ENCODE results near the gene MFSD2B. TPM values are rescaled to one million over a fixed set of nuclear protein-coding genes. Genes with fewer than 3 reads are reported as not detected.
"Not testable (repeated sequence)": the region's sequence is repeated elsewhere in the genome, so short reads cannot be mapped to it uniquely, and the experiment has no call there.

The MFSD2B gene
- total RNA-seq: 0.23 TPM

- DNase-seq (ENCODE audit: low spot score): no peak
These were observed at the start of gene MFSD2B for GRCh38 chr2:24009680-24010476. Gene MFSD2B (plus strand): TSS chr2:24010085. CDS start chr2:24010097, 12 bp downstream.

DNA sequence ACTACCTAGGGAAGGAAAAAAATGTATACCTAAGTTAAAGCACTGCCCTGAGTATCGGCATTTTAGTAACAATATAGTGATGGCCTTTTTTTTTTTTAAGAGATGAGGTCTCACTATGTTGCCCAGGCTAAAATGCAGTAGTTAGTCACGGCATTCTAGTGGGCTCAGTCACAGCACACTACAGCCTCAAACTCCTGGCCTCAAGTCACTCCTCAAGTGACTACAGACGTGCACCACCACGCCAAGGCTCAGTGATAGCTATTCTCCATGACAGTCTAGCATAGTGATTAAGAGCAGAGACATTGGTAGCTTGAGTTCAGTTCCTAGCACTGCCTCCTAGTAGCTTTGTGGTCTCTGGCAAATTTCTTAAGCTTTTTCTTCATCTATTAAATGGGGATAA, 42.0 kb upstream of the MFSD2B start:
- no peak for DNase-seq (ENCODE audit: low spot score)

DNA sequence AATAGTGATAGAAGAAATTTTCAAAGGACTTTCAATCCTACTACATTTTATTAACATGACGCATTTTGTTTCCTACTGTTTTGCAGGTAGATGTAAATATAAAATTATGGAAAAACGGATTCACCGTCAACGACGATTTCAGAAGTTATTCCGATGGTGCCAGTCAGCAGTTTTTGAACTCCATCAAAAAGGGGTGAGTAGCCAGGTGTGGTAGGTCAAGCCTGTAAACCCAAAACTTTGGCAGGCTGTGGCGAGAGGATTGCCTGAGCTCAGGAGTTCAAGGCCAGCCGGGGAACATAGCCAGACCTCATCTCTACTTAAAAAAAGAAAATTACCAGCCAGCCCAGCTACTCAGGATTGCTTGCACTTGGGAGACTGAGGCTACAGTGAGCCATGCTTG, 33.0 kb upstream of the MFSD2B start:
- DNase-seq (ENCODE audit: low spot score): no peak

GRCh38 chr2:23988371-23988770, 21.5 kb upstream of the MFSD2B start:
- DNase-seq (ENCODE audit: low spot score): no peak

DNA sequence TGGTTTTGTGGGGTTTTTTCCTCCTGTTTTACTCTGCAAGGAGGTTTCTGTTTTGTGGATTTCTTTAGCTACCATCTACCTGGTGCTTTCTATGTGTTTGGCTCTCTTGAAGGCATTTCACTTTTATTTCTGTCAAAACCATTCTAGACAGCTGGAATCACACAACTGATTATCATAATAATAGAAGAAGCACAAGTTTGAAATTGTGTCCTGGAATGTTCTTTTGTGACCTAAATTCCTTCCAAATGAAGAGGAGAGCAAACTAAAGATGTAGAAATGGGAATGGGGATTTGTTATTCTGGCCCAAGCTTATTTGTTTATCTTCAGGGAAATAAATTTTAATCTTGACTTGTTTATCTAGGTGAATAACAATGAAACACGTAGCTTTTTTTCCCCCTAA, 17.0 kb upstream of the MFSD2B start:
- DNase-seq (ENCODE audit: low spot score): no peak

- no peak for DNase-seq (ENCODE audit: low spot score)
These were observed 16.1 kb upstream of the MFSD2B start for GRCh38 chr2:23993736-23994269.

DNA sequence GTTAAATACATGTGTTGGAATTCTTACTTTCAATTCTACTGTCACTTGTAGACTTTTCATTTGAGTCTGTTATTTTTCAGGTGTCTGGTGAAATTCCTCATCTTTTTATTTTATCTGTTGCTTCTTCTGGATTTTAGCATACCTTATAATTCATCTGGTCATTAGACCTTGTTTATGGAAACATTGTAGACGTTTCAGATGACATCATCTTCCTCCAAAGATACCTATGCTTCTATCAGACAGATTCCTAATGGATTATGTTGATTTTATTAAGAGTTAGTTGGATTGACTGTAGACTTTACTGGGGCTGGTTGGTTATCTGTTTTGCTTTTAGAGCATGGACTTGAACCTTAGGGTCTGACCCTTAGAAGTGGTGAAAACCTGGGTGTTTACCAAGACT, 15.3 kb upstream of the MFSD2B start:
- no peak for DNase-seq (ENCODE audit: low spot score)

GRCh38 chr2:24007693-24008092, 2.2 kb upstream of the MFSD2B start:
- DNase-seq (ENCODE audit: low spot score): no peak

DNA sequence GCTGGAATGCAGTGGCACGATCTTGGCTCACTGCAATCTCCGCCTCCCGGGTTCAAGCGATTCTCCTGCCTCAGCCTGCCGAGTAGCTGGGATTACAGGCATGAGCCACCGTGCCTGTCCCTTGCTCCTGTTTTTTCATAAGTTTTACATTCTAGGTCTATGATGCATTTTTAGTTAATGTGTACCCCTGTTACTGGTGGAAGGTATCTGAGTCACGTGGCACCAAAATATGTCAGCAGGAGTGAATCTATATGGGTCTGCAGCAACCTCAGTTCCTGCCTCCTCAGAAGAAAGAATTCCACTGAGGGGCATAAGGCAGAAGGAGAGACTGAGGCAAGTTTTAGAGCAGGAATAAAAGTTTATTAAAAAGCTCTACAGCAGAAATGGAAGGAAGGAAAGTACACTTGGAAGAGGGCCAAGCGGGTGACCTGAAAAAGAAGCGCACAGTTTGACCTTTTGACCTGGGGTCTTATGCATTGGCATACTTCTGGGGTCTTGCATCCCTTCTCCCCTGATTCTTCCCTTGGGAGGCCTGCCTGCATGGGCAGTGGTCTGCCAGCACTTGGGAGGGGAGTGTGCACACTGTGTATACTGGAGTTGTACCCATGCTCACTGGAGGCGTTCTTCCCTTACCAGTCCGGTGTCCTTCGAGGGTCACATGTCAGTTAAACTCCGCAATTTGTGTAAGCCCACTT, 1.1 kb upstream of the MFSD2B start:
- DNase-seq (ENCODE audit: low spot score): no peak

DNA sequence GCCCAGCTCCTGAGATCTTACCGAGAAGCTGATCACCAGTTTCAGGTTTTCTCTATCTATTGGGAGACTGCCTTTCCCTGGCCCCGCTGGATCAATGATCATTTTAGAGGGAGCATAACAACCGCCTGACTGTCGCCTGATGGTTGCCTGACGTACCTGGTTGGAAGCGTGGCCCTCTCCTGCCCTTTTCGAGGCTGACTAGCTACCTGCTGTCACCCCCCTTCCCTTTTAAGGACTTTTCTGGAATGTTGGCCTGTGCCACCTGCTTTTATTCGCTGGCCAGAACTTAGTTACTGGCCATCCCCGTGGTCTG, 562 bp upstream of the MFSD2B start:
- no peak for DNase-seq (ENCODE audit: low spot score)

DNA sequence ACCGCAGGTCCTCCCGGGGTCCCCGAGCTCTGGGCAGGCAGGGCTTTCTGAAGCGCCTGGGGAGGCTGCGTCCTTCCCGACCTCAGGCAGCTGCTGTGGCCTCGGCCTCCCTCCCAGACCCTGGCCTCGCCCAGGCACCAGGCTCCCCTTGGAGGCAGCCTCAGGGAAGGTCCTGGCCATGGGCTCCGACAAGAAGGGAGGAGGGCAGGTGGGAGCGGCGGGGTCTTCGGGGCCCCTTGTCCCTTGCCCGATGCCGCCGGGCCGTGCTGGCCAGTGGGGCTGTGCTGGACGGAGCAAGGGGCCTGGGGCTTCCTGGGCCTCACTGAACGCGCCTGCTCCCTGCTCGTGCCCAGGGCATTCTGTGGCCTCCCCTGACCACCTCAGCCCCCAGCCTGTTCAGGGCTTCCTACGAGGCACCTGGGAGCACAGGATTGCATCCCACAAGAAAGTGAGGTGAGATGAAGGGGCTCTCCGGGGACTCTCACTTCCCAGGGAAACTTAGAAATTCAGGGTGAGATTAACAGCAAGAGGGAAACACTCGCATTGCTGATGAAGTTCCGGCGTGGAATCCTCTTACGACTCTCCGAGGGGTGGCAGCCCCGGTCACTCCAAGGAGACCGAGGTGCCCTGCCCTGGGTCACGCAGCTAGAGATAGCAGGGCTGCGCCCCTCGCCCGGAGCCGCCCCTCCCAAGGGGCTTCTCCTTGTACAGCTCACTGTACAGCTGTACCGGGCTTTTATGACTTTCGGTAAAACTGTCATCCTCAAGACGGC, 778 bp downstream of the MFSD2B start:
- no peak for DNase-seq (ENCODE audit: low spot score)

DNA sequence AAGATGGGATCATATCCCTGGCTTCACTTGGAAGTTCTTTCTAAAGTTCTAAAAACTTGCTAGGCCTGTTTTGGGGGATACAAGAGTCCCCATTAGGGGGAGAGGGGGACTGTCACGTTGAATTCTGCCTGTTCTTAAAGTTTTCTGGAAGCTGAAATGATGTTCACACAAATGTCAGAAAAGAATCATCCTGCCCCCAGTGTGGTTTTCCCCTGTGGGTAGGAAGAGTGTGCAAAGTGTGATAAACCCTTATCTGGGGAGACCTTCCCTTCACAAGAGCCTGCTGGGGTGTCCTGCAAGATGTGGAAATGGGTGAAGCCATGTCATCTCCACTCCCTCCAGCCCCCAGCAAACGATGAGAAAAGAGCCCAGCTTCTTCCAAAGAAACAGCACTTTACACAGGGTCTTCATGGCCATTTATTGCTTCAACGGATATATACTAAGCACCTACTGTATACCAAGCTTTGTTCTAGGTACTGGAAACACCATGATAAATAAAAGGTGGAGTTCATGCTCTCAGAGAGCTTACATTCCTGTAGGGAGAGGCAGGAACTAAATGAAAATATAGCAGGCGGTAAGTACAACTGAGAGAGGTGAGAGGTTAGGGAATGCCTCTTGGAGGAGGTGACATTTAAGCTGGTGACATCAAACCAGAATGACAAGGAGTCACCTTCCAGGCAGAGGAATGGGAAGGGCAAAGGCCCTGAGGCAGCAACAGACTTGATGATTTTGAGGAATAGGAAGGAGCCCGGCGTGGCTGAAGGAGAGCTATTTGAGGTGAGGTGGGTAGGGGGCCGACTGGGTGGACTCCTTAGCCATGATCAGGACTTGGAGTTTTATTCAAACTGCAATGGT, 1.6 kb downstream of the MFSD2B start:
- no peak for DNase-seq (ENCODE audit: low spot score)

GRCh38 chr2:24012521-24013188, 2.8 kb downstream of the MFSD2B start:
- DNase-seq (ENCODE audit: low spot score): no peak

DNA sequence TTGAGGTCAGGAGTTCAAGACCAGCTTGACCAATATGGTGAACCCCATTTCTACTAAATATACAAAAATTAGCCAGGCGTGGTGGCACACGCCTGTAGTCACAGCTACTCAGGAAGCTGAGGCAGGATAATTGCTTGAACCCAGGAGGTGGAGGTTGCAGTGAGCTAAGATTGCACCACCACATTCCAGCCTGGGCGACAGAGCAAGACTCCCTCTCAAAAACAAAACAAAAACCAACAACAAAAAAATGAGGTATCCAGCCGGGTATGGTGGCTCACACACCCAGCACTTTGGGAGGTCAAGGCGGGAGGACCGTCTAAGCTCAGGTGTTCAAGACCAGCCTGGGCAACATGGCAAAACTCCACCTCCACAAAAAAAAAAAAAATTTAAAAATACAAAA, 5.0 kb downstream of the MFSD2B start:
- DNase-seq (ENCODE audit: low spot score): not testable (repeated sequence)

DNA sequence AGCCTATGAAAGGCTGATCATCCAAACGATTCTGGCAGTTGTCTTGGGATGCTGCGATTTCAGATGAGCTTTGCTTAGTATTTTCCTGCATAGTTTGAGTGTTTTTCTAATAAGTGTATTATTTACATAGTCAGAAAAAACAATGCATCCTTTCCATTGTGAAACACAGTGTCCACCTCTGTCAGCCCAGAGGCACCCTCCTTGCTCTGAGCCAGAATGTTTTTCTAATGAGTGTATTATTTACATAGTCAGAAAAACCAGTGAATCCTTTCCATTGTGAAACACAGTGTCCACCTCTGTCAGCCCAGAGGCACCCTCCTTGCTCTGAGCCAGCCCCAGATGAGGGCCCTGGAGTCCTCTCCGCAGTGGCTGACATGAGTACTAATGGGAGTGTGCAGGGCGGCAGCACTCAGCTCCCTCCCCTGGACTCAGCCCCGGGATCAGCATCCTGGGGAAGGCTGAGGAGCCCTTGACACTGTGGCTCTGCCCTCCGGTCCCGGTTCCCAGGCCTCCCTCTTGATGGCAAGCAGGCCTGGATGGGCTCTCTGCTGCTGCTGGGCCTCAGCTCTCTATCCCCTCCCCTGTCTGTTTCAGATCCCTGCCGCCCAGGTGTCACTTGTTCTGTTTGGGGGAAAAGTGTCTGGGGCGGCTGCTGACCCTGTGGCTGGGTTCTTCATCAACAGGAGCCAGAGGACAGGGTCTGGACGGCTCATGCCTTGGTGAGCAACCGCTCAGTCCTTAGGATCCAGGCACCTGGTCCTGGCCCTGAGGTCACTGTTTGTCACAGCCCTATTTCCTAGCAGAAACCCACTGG, 5.9 kb downstream of the MFSD2B start:
- DNase-seq (ENCODE audit: low spot score): no peak

- DNase-seq (ENCODE audit: low spot score): no peak
These were observed 6.5 kb downstream of the MFSD2B start for GRCh38 chr2:24016376-24016761.

- DNase-seq (ENCODE audit: low spot score): no peak
These were observed 7.2 kb downstream of the MFSD2B start for GRCh38 chr2:24016853-24017703.

DNA sequence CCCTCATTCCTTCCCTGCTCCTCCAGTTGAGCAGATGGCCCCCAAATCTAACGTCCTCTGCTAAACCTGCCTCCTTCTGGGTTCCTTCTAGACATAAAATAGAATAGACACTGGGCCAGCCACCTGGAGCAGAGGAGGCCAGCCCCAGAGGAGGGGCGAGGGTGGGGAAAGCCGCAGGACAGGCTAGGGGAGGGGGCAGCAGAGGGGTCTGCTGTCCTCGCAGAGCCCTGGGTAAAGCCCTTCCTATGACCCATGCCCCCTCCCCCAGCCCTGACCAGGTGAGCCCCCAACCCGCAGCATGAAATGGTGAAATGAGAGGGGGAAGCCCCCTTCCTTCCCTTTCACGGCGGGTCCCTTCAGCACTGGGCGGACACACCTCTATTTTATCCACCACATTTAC, 7.8 kb downstream of the MFSD2B start:
- no peak for DNase-seq (ENCODE audit: low spot score)

DNA sequence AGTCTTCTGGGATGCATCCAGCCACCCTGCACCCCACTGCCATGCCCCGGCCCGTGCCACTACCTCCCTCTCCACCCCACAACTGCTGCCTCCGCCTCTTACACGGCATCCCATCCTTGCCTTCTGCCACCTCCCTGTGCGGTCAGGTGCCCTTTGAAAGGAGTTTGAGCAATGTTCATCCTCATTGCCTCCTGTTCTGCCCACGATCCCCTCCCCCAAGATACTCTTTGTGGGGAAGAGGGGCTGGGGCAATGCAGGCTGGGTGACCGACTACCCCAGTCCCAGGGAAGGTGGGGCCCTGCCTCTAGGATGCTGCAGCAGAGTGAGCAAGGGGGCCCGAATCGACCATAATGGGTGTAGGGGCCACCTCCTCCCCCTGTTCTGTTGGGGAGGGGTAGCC, 8.4 kb downstream of the MFSD2B start:
- no peak for DNase-seq (ENCODE audit: low spot score)

Data from mucosa of gallbladder (tissue), 1 donor.